Mucosa of descending colon (tissue), 3 donors: ENCODE results near the gene FOXD1. TPM values are rescaled to one million over a fixed set of nuclear protein-coding genes. Genes with fewer than 3 reads are reported as not detected.
"Not testable (repeated sequence)": the region's sequence is repeated elsewhere in the genome, so short reads cannot be mapped to it uniquely, and the experiment has no call there.

Experiments
- ATAC-seq: fragments of 200-7000 bp; cut with Tn5 transposase; one replicate; pipeline ENCODE4 v1.9.1; 2020; ENCODE audit warnings: mild to moderate bottlenecking, moderate library complexity
- DNase-seq, 3 donors: peaks; one replicate each; pipeline ENCODE4 v3.0.0-alpha.2; 2020
- H3K36me3 ChIP-seq: fragments of 200-600 bp; one replicate; pipeline ENCODE4 v1.8.0; 2021; ENCODE audit warnings: low read depth, mild to moderate bottlenecking
- H3K4me1 ChIP-seq: fragments of 200-600 bp; one replicate; pipeline ENCODE4 v1.8.0; 2021; ENCODE audit warnings: low read depth, mild to moderate bottlenecking
- H3K4me3 ChIP-seq: fragments of 200-600 bp; one replicate; pipeline ENCODE4 v1.8.0; 2021; ENCODE audit warnings: mild to moderate bottlenecking
- H3K9me3 ChIP-seq: fragments of 200-600 bp; one replicate; pipeline ENCODE4 v1.8.0; 2021; ENCODE audit warnings: mild to moderate bottlenecking
- CTCF ChIP-seq: fragments of 200-600 bp; IDR thresholded peaks from one replicate; pipeline ENCODE4 v1.8.0; 2022; ENCODE audit warnings: antibody characterized with exemption, mild to moderate bottlenecking
- intact Hi-C, 2 donors: fragments of 100-400 bp; cut with DNase I in 1 of 2; cut with micrococcal nuclease in 1 of 2; formaldehyde crosslinking; loops; one replicate each; pipeline versions ENCODE4 v1.11.0 to v1.11.1; 2022; cut with DNase I, micrococcal nuclease
- total RNA-seq, 3 donors: library from RNA; stranded (reverse); fragmentation: NEBNext Ultra II Directional in 2 of 3; extraction: Animal tissue kit (Norgen Biotek cat#: 25700) in 2 of 3; gene quantifications; one replicate each; pipeline versions ENCODE4 v1.2.1 to v1.2.4, GENCODE V29; 2021 to 2023
- donor health status: DM: no; HTN: no; CAD: no; lungs with moderate emphysema.
- donor health status: DM: no; HTN: no; CAD: no.
- donor health status: DM: no; HTN: yes; CAD: no.

FOXD1 gene
- total RNA-seq, 3 donors from 2014 or later: 0.16 TPM; not detected in 2

GRCh38 chr5:73460133-73460532 is 11.6 kb upstream of the FOXD1 start:
- H3K4me1 ChIP-seq: no peaks in the 10 kb centered on the region
- no peak for DNase-seq
- H3K36me3 ChIP-seq: no peaks in the 10 kb centered on the region
- ATAC-seq: no peak
- no peaks in the 10 kb centered on the region for H3K9me3 ChIP-seq
- no peak for TF ChIP-seq CTCF
- H3K4me3 ChIP-seq: no peak overlapping the region
- intact Hi-C loops: no loop called here

GRCh38 chr5:73459366-73459765 is 10.8 kb upstream of the FOXD1 start:
- no peak overlapping the region for H3K4me3 ChIP-seq
- intact Hi-C loops: loop anchor here in 1 of 2 donors (10.0 kb wide), 1 partner anchor 165 kb away; no protein-coding TSS in a partner anchor
- no peaks in the 10 kb centered on the region for H3K36me3 ChIP-seq
- DNase-seq (no peak), ATAC-seq (no peak)
- no peaks in the 10 kb centered on the region for H3K9me3 ChIP-seq
- no peak for TF ChIP-seq CTCF
- no peaks in the 10 kb centered on the region for H3K4me1 ChIP-seq

- H3K4me1 ChIP-seq, DNase-seq, ATAC-seq, H3K36me3 ChIP-seq, H3K4me3 ChIP-seq, H3K9me3 ChIP-seq: not testable (repeated sequence)
- intact Hi-C loops: loop anchor here in 1 of 2 donors (10.0 kb wide), 1 partner anchor 162 kb away; no protein-coding TSS in a partner anchor
Measured at GRCh38 chr5:73456462-73456861, 7.9 kb upstream of the FOXD1 start.

GRCh38 chr5:73454379-73455036 is 5.9 kb upstream of the FOXD1 start:
- DNase-seq (peak in 1 of 3 donors; percentile 74), ATAC-seq (peak; percentile 86)
- intact Hi-C loops: loop anchor here (5.0 to 10.0 kb wide), 3 partner anchors 160 to 237 kb away; no protein-coding TSS in a partner anchor
- Histone ChIP-seq H3K4me1 (peaks cover 9% of the 10 kb centered on the region), H3K4me3 (no peak overlapping the region), H3K9me3 (no peaks in the 10 kb centered on the region), H3K36me3 (no peaks in the 10 kb centered on the region)
- TF ChIP-seq CTCF: peak; percentile 77

- no peak for TF ChIP-seq CTCF
- intact Hi-C loops: loop anchor here (5.0 to 10.0 kb wide), 3 partner anchors 157 to 235 kb away; no protein-coding TSS in a partner anchor
- no peaks in the 10 kb centered on the region for H3K9me3 ChIP-seq
- peaks cover 9% of the 10 kb centered on the region for H3K4me1 ChIP-seq
- DNase-seq: no peak
- H3K4me3 ChIP-seq: no peak overlapping the region
- no peak for ATAC-seq
- no peaks in the 10 kb centered on the region for H3K36me3 ChIP-seq
Measured at GRCh38 chr5:73452215-73452614, 3.6 kb upstream of the FOXD1 start.
